HepG2 (cell line): ENCODE data around the gene NTN5. TPM values are rescaled to one million over a fixed set of nuclear protein-coding genes. Genes with fewer than 3 reads are reported as not detected.

Experiments
- CBX5 ChIP-seq: sonication (generic); formaldehyde crosslinking; IDR thresholded peaks from 2 replicates; pipeline ENCODE4 v1.4.0; 2020; ENCODE audit warnings: missing genetic modification reagents, borderline replicate concordance
- GATAD2A ChIP-seq: IDR thresholded peaks from 2 replicates; pipeline ENCODE4 v1.6.1; 2016
- KDM5B ChIP-seq: sonication (generic); formaldehyde crosslinking; IDR thresholded peaks from 2 replicates; pipeline ENCODE4 v1.4.0; 2020; ENCODE audit warnings: missing genetic modification reagents, mild to moderate bottlenecking, borderline replicate concordance
- MEIS2 ChIP-seq: sonication (generic); formaldehyde crosslinking; IDR thresholded peaks from 2 replicates; pipeline ENCODE4 v1.9.0; 2021; ENCODE audit warnings: mild to moderate bottlenecking, missing genetic modification reagents
- NAIF1 ChIP-seq: sonication (generic); formaldehyde crosslinking; IDR thresholded peaks from 2 replicates; pipeline ENCODE4 v1.5.0; 2020; ENCODE audit warnings: mild to moderate bottlenecking, missing genetic modification reagents, borderline replicate concordance
- NFKBIZ ChIP-seq: IDR thresholded peaks from 2 replicates; pipeline ENCODE4 v1.6.1; 2018; ENCODE audit warnings: missing genetic modification reagents, missing compliant biosample characterization
- POGZ ChIP-seq: sonication (generic); formaldehyde crosslinking; IDR thresholded peaks from 2 replicates; pipeline ENCODE4 v1.4.0; 2020; ENCODE audit warnings: mild to moderate bottlenecking, missing genetic modification reagents
- RARA ChIP-seq: IDR thresholded peaks from 2 replicates; pipeline ENCODE4 v1.6.1; 2016; ENCODE audit warnings: missing genetic modification reagents, missing compliant biosample characterization
- SMYD3 ChIP-seq: sonication (generic); formaldehyde crosslinking; IDR thresholded peaks from 2 replicates; pipeline ENCODE4 v1.8.1; 2023; ENCODE audit warnings: mild to moderate bottlenecking, missing genetic modification reagents
- ZBTB7B ChIP-seq: sonication (generic); formaldehyde crosslinking; IDR thresholded peaks from 2 replicates; pipeline ENCODE4 v1.4.0; 2020; ENCODE audit warnings: missing genetic modification reagents
- ZFP82 ChIP-seq: sonication (generic); formaldehyde crosslinking; IDR thresholded peaks from 2 replicates; pipeline ENCODE4 v1.5.1; 2020; ENCODE audit warnings: mild to moderate bottlenecking, missing genetic modification reagents, borderline replicate concordance
- ZFP91 ChIP-seq: sonication (generic); formaldehyde crosslinking; IDR thresholded peaks from 2 replicates; pipeline ENCODE4 v1.9.0; 2022; ENCODE audit warnings: missing genetic modification reagents, mild to moderate bottlenecking, borderline replicate concordance
- ZFX ChIP-seq: sonication (generic); formaldehyde crosslinking; IDR thresholded peaks from 2 replicates; pipeline ENCODE4 v1.4.0; 2020; ENCODE audit warnings: mild to moderate bottlenecking, low read depth, missing genetic modification reagents, moderate library complexity
- ZHX2 ChIP-seq, 2 experiments: sonication (generic) in 1 of 2; formaldehyde crosslinking in 1 of 2; IDR thresholded peaks; 2 replicates each; pipeline versions ENCODE4 v1.6.1 to v1.9.0; 2014 to 2022; ENCODE audit warnings: antibody characterized with exemption in 1 of 2, borderline replicate concordance in 1 of 2, inconsistent platforms in 1 of 2, low read depth in 1 of 2, missing genetic modification reagents in 1 of 2
- ZNF12 ChIP-seq: sonication (generic); formaldehyde crosslinking; IDR thresholded peaks from 2 replicates; pipeline ENCODE4 v1.5.0; 2020; ENCODE audit warnings: missing genetic modification reagents
- ZNF121 ChIP-seq: sonication (generic); formaldehyde crosslinking; IDR thresholded peaks from 2 replicates; pipeline ENCODE4 v1.5.0; 2020; ENCODE audit warnings: mild to moderate bottlenecking, missing genetic modification reagents
- ZNF230 ChIP-seq: sonication (generic); formaldehyde crosslinking; IDR thresholded peaks from 2 replicates; pipeline ENCODE4 v1.4.0; 2020; ENCODE audit warnings: mild to moderate bottlenecking, missing genetic modification reagents
- ZNF235 ChIP-seq: sonication (generic); formaldehyde crosslinking; IDR thresholded peaks from 2 replicates; pipeline ENCODE4 v1.8.1; 2023; ENCODE audit warnings: mild to moderate bottlenecking, missing genetic modification reagents, borderline replicate concordance
- ZNF263 ChIP-seq: sonication (generic); formaldehyde crosslinking; IDR thresholded peaks from 2 replicates; pipeline ENCODE4 v1.4.0; 2020; ENCODE audit warnings: missing genetic modification reagents
- ZNF264 ChIP-seq: sonication (generic); formaldehyde crosslinking; IDR thresholded peaks from 2 replicates; pipeline ENCODE4 v1.4.0; 2020; ENCODE audit warnings: missing genetic modification reagents
- ZNF337 ChIP-seq: sonication (generic); formaldehyde crosslinking; IDR thresholded peaks from 2 replicates; pipeline ENCODE4 v1.5.1; 2020; ENCODE audit warnings: missing genetic modification reagents, low read depth, mild to moderate bottlenecking, borderline replicate concordance
- ZNF572 ChIP-seq: sonication (generic); formaldehyde crosslinking; IDR thresholded peaks from 2 replicates; pipeline ENCODE4 v1.5.1; 2020; ENCODE audit warnings: mild to moderate bottlenecking, missing genetic modification reagents
- polyA plus RNA-seq, 8 experiments: library from polyadenylated mRNA; depleted of rRNA in 3 of 8; stranded (reverse) in 7 of 8; unstranded in 1 of 8; fragments of >200 nt; fragmentation: Illumina TruSeq in 4 of 8; extraction: Trizol in 4 of 8; gene quantifications; 2 replicates each; pipeline versions ENCODE4 v1.2.1 to v1.2.3, GENCODE V29; 2011 to 2016; ENCODE audit warnings: low read depth in 4 of 8, missing spikeins in 1 of 8, mixed read lengths in 1 of 8; ENCODE audit not compliant: insufficient read depth in 1 of 8
- total RNA-seq, 5 experiments: library from RNA; depleted of rRNA; stranded (reverse); fragments of >200 nt; fragmentation: Illumina TruSeq; extraction: Trizol; gene quantifications; 2 replicates each; pipeline ENCODE4 v1.2.3, GENCODE V29; 2016; ENCODE audit warnings: low read depth in 1 of 5

The NTN5 gene
- total and polyA plus RNA-seq, 2 of the 13 experiments (the other 11 are each of a cell fraction or from before 2014, with no cell fraction given) = 0.05 TPM; not detected in 1

- TF ChIP-seq ZNF12 (CRISPR knock-in tag) (0 out of 2 replicates have a peak, but pooled peaks have one; percentile 17), ZNF235 (CRISPR knock-in tag) (0 out of 2 replicates have a peak, but pooled peaks have one; percentile 75), ZHX2 (IDR thresholded peaks at IDR 0.05; ENCODE audit: low read depth) (no peak), ZHX2 (CRISPR knock-in tag; IDR thresholded peaks at IDR 0.05; ENCODE audit: borderline replicate concordance) (no peak), GATAD2A (peak; percentile 44; the same call in 1 of the 2 replicates), ZBTB7B (CRISPR knock-in tag) (peak; percentile 41; the same call in 1 of the 2 replicates), SMYD3 (no peak), CBX5 (CRISPR knock-in tag) (peak; percentile 22; the same call in 1 of the 2 replicates), ZFP91 (CRISPR knock-in tag) (peak; percentile 76; the same call in 1 of the 2 replicates), POGZ (CRISPR knock-in tag) (0 out of 2 replicates have a peak, but pooled peaks have one; percentile 31), ZNF264 (CRISPR knock-in tag) (0 out of 2 replicates have a peak, but pooled peaks have one; percentile 23), RARA (0 out of 2 replicates have a peak, but pooled peaks have one; percentile 11), ZNF572 (CRISPR knock-in tag) (0 out of 2 replicates have a peak, but pooled peaks have one; percentile 44), ZFP82 (no peak), ZNF337 (no peak), KDM5B (CRISPR knock-in tag) (peak; percentile 76), MEIS2 (CRISPR knock-in tag) (0 out of 2 replicates have a peak, but pooled peaks have one; percentile 46), NAIF1 (CRISPR knock-in tag) (no peak), ZNF263 (0 out of 2 replicates have a peak, but pooled peaks have one; percentile 44), ZNF230 (no peak), ZFX (peak; percentile 69; the same call in 1 of the 2 replicates), NFKBIZ (no peak), ZNF121 (peak; percentile 92)
Observed at GRCh38 chr19:48674921-48675824, 2.4 kb upstream of the NTN5 start (continued).
